Neural cell (in vitro differentiated cells): ENCODE results near the gene CBLN2. TPM values are rescaled to one million over a fixed set of nuclear protein-coding genes. Genes with fewer than 3 reads are reported as not detected.

Experiments used
- H2AFZ ChIP-seq: fragments of 200-600, 300-800 bp; sonication (generic), shearing (Covaris generic); 2 replicates; pipeline ENCODE4 v1.6.0; 2014; ENCODE audit warnings: low read depth, mild to moderate bottlenecking, antibody characterized with exemption, low read length, moderate library complexity
- H3F3A ChIP-seq: fragments of 200-600 bp; shearing (Covaris generic); 2 replicates; pipeline ENCODE4 v1.6.1; 2016; ENCODE audit warnings: mild to moderate bottlenecking, moderate library complexity, mixed read lengths, antibody characterized with exemption, low read length; ENCODE audit not compliant: insufficient read depth, poor library complexity, severe bottlenecking
- H3K27ac ChIP-seq: fragments of 200-600, 300-800 bp; sonication (generic), shearing (Covaris generic); 2 replicates; pipeline ENCODE4 v1.5.1; 2014; ENCODE audit warnings: mild to moderate bottlenecking, low read length, moderate library complexity
- H3K27me3 ChIP-seq: fragments of 300-800, 200-600 bp; sonication (generic), shearing (Covaris generic); 2 replicates; pipeline ENCODE4 v1.6.0; 2014; ENCODE audit warnings: mild to moderate bottlenecking, low read depth, low read length, moderate library complexity; ENCODE audit not compliant: insufficient read depth
- H3K36me3 ChIP-seq: fragments of 300-800, 200-600 bp; sonication (generic), shearing (Covaris generic); 2 replicates; pipeline ENCODE4 v1.5.1; 2014; ENCODE audit warnings: mild to moderate bottlenecking, antibody characterized with exemption, low read length, moderate library complexity; ENCODE audit not compliant: insufficient read depth
- H3K4me2 ChIP-seq: fragments of 300-800, 200-600 bp; sonication (generic), shearing (Covaris generic); 2 replicates; pipeline ENCODE4 v1.6.0; 2014; ENCODE audit warnings: mild to moderate bottlenecking, low read length
- H3K4me3 ChIP-seq: fragments of 300-800, 200-600 bp; sonication (generic), shearing (Covaris generic); 2 replicates; pipeline ENCODE4 v1.5.1; 2014; ENCODE audit warnings: mild to moderate bottlenecking, low read length, moderate library complexity
- H3K79me2 ChIP-seq: fragments of 200-600 bp; shearing (Covaris generic); replicated peaks from 2 replicates; pipeline ENCODE4 v1.6.0; 2014; ENCODE audit warnings: mild to moderate bottlenecking, low read length, moderate library complexity; ENCODE audit not compliant: insufficient read depth
- H3K9ac ChIP-seq: fragments of 300-800, 200-600 bp; sonication (generic), shearing (Covaris generic); 2 replicates; pipeline ENCODE4 v1.6.1; 2016; ENCODE audit warnings: mild to moderate bottlenecking, low read length, mixed read lengths
- H3K9me2 ChIP-seq: fragments of 200-600 bp; shearing (Covaris generic); 2 replicates; pipeline ENCODE4 v1.6.1; 2016; ENCODE audit warnings: mild to moderate bottlenecking, low read length, mixed read lengths; ENCODE audit not compliant: insufficient read depth
- H3K9me3 ChIP-seq: fragments of 200-600, 300-800 bp; sonication (generic), shearing (Covaris generic); 2 replicates; pipeline ENCODE4 v1.6.1; 2016; ENCODE audit warnings: mild to moderate bottlenecking, mixed run types, low read length, moderate library complexity, mixed read lengths
- H4K20me1 ChIP-seq: fragments of 200-600 bp; shearing (Covaris generic); 2 replicates; pipeline ENCODE4 v1.6.1; 2016; ENCODE audit warnings: mild to moderate bottlenecking, mixed run types; ENCODE audit not compliant: insufficient read depth
- EP300 ChIP-seq: fragments of 450-650 bp; conservative IDR thresholded peaks from 2 replicates; pipeline ENCODE4 v1.6.1; 2014; ENCODE audit warnings: antibody characterized with exemption, mild to moderate bottlenecking, moderate library complexity; ENCODE audit not compliant: poor library complexity, severe bottlenecking
- EZH2 ChIP-seq: fragments of 200-600, 300-800 bp; shearing (Covaris generic), sonication (generic); IDR thresholded peaks from 2 replicates; pipeline ENCODE4 v1.6.1; 2014; ENCODE audit warnings: antibody characterized with exemption, low read length, borderline replicate concordance, mild to moderate bottlenecking; ENCODE audit not compliant: insufficient read depth, poor library complexity, severe bottlenecking
- MXI1 ChIP-seq: fragments of 450-650 bp; conservative IDR thresholded peaks from 2 replicates; pipeline ENCODE4 v1.6.1; 2014; ENCODE audit warnings: antibody characterized with exemption, mild to moderate bottlenecking; ENCODE audit not compliant: poor library complexity, severe bottlenecking
- POLR2AphosphoS5 ChIP-seq: IDR thresholded peaks from 2 replicates; pipeline ENCODE4 v1.6.1; 2012
- RAD21 ChIP-seq: fragments of 450-650 bp; conservative IDR thresholded peaks from 2 replicates; pipeline ENCODE4 v1.6.1; 2014; ENCODE audit warnings: antibody characterized with exemption, mild to moderate bottlenecking, moderate library complexity
- SMC3 ChIP-seq: fragments of 450-650 bp; conservative IDR thresholded peaks from 2 replicates; pipeline ENCODE4 v1.6.1; 2014; ENCODE audit warnings: antibody characterized with exemption, mild to moderate bottlenecking, moderate library complexity; ENCODE audit not compliant: poor library complexity
- TAF1 ChIP-seq: IDR thresholded peaks from 2 replicates; pipeline ENCODE4 v1.6.1; 2012; ENCODE audit warnings: low read depth
- polyA plus RNA-seq: library from polyadenylated mRNA; depleted of rRNA; stranded (reverse); fragments of >200 nt; gene quantifications from 2 replicates; pipeline ENCODE4 v1.2.3, GENCODE V29; 2014
- TF ChIP-seq, protein P1 (sequence below): fragments of 450-650 bp; IDR thresholded peaks from 2 replicates; pipeline ENCODE4 v1.5.1; 2014; ENCODE audit warnings: antibody characterized with exemption, mild to moderate bottlenecking, moderate library complexity; ENCODE audit not compliant: poor library complexity, severe bottlenecking
- TF ChIP-seq, protein P2 (sequence below): IDR thresholded peaks from 2 replicates; pipeline ENCODE4 v1.6.1; 2012; ENCODE audit warnings: borderline replicate concordance

Gene CBLN2
- polyA plus RNA-seq, 1 donor from 2014 or later = 40.1 TPM

- Histone ChIP-seq H3K4me3 (no peak overlapping the region), H3K27me3 (no peaks in the 10 kb centered on the region), H4K20me1 (no peaks in the 10 kb centered on the region)
These were observed 41.3 kb downstream of the CBLN2 start for GRCh38 chr18:72502671-72503431.

GRCh38 chr18:72492497-72492896 lies 51.6 kb downstream of the CBLN2 start:
- Histone ChIP-seq H3K9me3 (no peaks in the 10 kb centered on the region), H3K27ac (no peak overlapping the region), H3F3A (no peaks in the 10 kb centered on the region), H2AFZ (no peak overlapping the region), H3K9me2 (no peaks in the 10 kb centered on the region), H3K27me3 (no peaks in the 10 kb centered on the region), H3K79me2 (no peaks in the 10 kb centered on the region), H3K36me3 (no peaks in the 10 kb centered on the region), H3K9ac (no peak overlapping the region), H3K4me2 (no peak overlapping the region), H4K20me1 (no peaks in the 10 kb centered on the region), H3K4me3 (no peak overlapping the region)
- TF ChIP-seq, protein P1, sequence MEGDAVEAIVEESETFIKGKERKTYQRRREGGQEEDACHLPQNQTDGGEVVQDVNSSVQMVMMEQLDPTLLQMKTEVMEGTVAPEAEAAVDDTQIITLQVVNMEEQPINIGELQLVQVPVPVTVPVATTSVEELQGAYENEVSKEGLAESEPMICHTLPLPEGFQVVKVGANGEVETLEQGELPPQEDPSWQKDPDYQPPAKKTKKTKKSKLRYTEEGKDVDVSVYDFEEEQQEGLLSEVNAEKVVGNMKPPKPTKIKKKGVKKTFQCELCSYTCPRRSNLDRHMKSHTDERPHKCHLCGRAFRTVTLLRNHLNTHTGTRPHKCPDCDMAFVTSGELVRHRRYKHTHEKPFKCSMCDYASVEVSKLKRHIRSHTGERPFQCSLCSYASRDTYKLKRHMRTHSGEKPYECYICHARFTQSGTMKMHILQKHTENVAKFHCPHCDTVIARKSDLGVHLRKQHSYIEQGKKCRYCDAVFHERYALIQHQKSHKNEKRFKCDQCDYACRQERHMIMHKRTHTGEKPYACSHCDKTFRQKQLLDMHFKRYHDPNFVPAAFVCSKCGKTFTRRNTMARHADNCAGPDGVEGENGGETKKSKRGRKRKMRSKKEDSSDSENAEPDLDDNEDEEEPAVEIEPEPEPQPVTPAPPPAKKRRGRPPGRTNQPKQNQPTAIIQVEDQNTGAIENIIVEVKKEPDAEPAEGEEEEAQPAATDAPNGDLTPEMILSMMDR = no peak
- TF ChIP-seq EP300 = no peak
- no peak for TF ChIP-seq POLR2AphosphoS5
- no peak for TF ChIP-seq SMC3
- no peak for TF ChIP-seq EZH2
- no peak for TF ChIP-seq TAF1
- TF ChIP-seq, protein P2, sequence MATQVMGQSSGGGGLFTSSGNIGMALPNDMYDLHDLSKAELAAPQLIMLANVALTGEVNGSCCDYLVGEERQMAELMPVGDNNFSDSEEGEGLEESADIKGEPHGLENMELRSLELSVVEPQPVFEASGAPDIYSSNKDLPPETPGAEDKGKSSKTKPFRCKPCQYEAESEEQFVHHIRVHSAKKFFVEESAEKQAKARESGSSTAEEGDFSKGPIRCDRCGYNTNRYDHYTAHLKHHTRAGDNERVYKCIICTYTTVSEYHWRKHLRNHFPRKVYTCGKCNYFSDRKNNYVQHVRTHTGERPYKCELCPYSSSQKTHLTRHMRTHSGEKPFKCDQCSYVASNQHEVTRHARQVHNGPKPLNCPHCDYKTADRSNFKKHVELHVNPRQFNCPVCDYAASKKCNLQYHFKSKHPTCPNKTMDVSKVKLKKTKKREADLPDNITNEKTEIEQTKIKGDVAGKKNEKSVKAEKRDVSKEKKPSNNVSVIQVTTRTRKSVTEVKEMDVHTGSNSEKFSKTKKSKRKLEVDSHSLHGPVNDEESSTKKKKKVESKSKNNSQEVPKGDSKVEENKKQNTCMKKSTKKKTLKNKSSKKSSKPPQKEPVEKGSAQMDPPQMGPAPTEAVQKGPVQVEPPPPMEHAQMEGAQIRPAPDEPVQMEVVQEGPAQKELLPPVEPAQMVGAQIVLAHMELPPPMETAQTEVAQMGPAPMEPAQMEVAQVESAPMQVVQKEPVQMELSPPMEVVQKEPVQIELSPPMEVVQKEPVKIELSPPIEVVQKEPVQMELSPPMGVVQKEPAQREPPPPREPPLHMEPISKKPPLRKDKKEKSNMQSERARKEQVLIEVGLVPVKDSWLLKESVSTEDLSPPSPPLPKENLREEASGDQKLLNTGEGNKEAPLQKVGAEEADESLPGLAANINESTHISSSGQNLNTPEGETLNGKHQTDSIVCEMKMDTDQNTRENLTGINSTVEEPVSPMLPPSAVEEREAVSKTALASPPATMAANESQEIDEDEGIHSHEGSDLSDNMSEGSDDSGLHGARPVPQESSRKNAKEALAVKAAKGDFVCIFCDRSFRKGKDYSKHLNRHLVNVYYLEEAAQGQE = no peak
- no peak for TF ChIP-seq RAD21
- TF ChIP-seq MXI1 = no peak

More at GRCh38 chr18:72502671-72503431, 41.3 kb downstream of the CBLN2 start:
- Histone ChIP-seq H3K9me3 (no peaks in the 10 kb centered on the region), H3F3A (no peaks in the 10 kb centered on the region), H3K9ac (no peak overlapping the region), H3K9me2 (no peaks in the 10 kb centered on the region), H3K27ac (no peak overlapping the region), H2AFZ (no peak overlapping the region), H3K4me2 (no peak overlapping the region), H3K79me2 (no peaks in the 10 kb centered on the region), H3K36me3 (no peaks in the 10 kb centered on the region)
- TF ChIP-seq TAF1 (no peak), EP300 (no peak), RAD21 (no peak), SMC3 (no peak), EZH2 (no peak), POLR2AphosphoS5 (no peak), MXI1 (no peak)
- TF ChIP-seq, protein P2 = no peak
- TF ChIP-seq, protein P1 = no peak
